ENCODE data around the gene RTL5.

- TF ChIP-seq PATZ1 (CRISPR knock-in tag; IDR thresholded peaks at IDR 0.05; ENCODE audit: borderline replicate concordance) (no peak), CSDC2 (CRISPR knock-in tag; IDR thresholded peaks at IDR 0.05) (no peak), CSRNP3 (CRISPR knock-in tag; IDR thresholded peaks at IDR 0.05) (no peak), ZFP30 (CRISPR knock-in tag; IDR thresholded peaks at IDR 0.05) (no peak), ARNTL (CRISPR knock-in tag; IDR thresholded peaks at IDR 0.05; ENCODE audit: borderline replicate concordance, low read depth) (no peak), CREB5 (CRISPR knock-in tag; IDR thresholded peaks at IDR 0.05; ENCODE audit: low read depth) (no peak), BACH2 (CRISPR knock-in tag; IDR thresholded peaks at IDR 0.05; ENCODE audit: borderline replicate concordance) (no peak), ZFP3 (CRISPR knock-in tag; IDR thresholded peaks at IDR 0.05) (no peak), ZNF8 (CRISPR knock-in tag; IDR thresholded peaks at IDR 0.05) (no peak), RARB (CRISPR knock-in tag; IDR thresholded peaks at IDR 0.05) (no peak), TCF4 (CRISPR knock-in tag; IDR thresholded peaks at IDR 0.05; ENCODE audit: borderline replicate concordance) (no peak)
Measured at GRCh38 chrX:72101597-72102037, 30.1 kb downstream of the RTL5 start.
